Measurements from ENCODE around the gene GHRHR. TPM values are rescaled to one million over a fixed set of nuclear protein-coding genes. Genes with fewer than 3 reads are reported as not detected.

The GHRHR gene
- total and polyA plus RNA-seq, 9 donors = not detected

GRCh38 chr7:30992414-30992813 is 28.7 kb downstream of the GHRHR start:
- DNase-seq = no peak
- no peaks in the 10 kb centered on the region for H3K9me3 ChIP-seq
- intact Hi-C loops (cut with DNase I) = no loop called here
- H3K27me3 ChIP-seq = no peaks in the 10 kb centered on the region
- TF ChIP-seq EP300 (IDR thresholded peaks at IDR 0.05) = no peak
- TF ChIP-seq CTCF (IDR thresholded peaks at IDR 0.05) = no peak
- no peak for TF ChIP-seq POLR2A (IDR thresholded peaks at IDR 0.05)
- no peak overlapping the region for H3K4me3 ChIP-seq
- no peaks in the 10 kb centered on the region for H3K36me3 ChIP-seq
- WGBS, 3 donors = 89 to 90% (median 89%) methylated on average over 18 of the region's 18 CpGs
- peaks cover 5% of the 10 kb centered on the region for H3K4me1 ChIP-seq (ENCODE audit: insufficient read depth)
- no peak overlapping the region for H3K27ac ChIP-seq

- DNase-seq = no peak
- no peak overlapping the region for H3K27ac ChIP-seq
- H3K4me1 ChIP-seq (ENCODE audit: insufficient read depth) = no peaks in the 10 kb centered on the region
- H3K27me3 ChIP-seq = no peaks in the 10 kb centered on the region
- TF ChIP-seq POLR2A (IDR thresholded peaks at IDR 0.05) = no peak
- TF ChIP-seq EP300 (IDR thresholded peaks at IDR 0.05) = no peak
- TF ChIP-seq CTCF (IDR thresholded peaks at IDR 0.05) = no peak
- intact Hi-C loops (cut with DNase I) = no loop called here
- 95 to 97% (median 96%) methylated on average over 39 of the region's 39 CpGs for WGBS, 3 donors
- H3K4me3 ChIP-seq = no peak overlapping the region
- no peaks in the 10 kb centered on the region for H3K36me3 ChIP-seq
- no peaks in the 10 kb centered on the region for H3K9me3 ChIP-seq
These were observed 30.7 kb downstream of the GHRHR start for GRCh38 chr7:30994206-30995100.

GRCh38 chr7:30995536-30995935 is 31.8 kb downstream of the GHRHR start:
- Histone ChIP-seq H3K36me3 (no peaks in the 10 kb centered on the region), H3K27me3 (no peaks in the 10 kb centered on the region), H3K4me3 (no peak overlapping the region), H3K9me3 (no peaks in the 10 kb centered on the region), H3K27ac (no peak overlapping the region), H3K4me1 (ENCODE audit: insufficient read depth) (no peaks in the 10 kb centered on the region)
- TF ChIP-seq EP300 (IDR thresholded peaks at IDR 0.05) = no peak
- no peak for TF ChIP-seq POLR2A (IDR thresholded peaks at IDR 0.05)
- TF ChIP-seq CTCF (IDR thresholded peaks at IDR 0.05) = no peak
- WGBS, 3 donors = 86 to 90% (median 89%) methylated on average over 7 of the region's 7 CpGs
- DNase-seq = no peak
- intact Hi-C loops (cut with DNase I) = no loop called here

- no peak overlapping the region for H3K4me3 ChIP-seq
- H3K27ac ChIP-seq = no peak overlapping the region
- TF ChIP-seq POLR2A (IDR thresholded peaks at IDR 0.05) (no peak), CTCF (IDR thresholded peaks at IDR 0.05) (no peak), EP300 (IDR thresholded peaks at IDR 0.05) (no peak)
- intact Hi-C loops (cut with DNase I) = no loop called here
- H3K4me1 ChIP-seq (ENCODE audit: insufficient read depth) = no peaks in the 10 kb centered on the region
- 71 to 80% (median 78%) methylated on average over 6 of the region's 6 CpGs for WGBS, 3 donors
- H3K9me3 ChIP-seq = no peaks in the 10 kb centered on the region
- H3K36me3 ChIP-seq = no peaks in the 10 kb centered on the region
- no peaks in the 10 kb centered on the region for H3K27me3 ChIP-seq
- peak in 1 of 5 donors; percentile 32 for DNase-seq
These were observed 32.5 kb downstream of the GHRHR start for GRCh38 chr7:30996256-30996655.
